HepG2 (cell line): Measurements from ENCODE around the gene ATP2A3. TPM values are rescaled to one million over a fixed set of nuclear protein-coding genes. Genes with fewer than 3 reads are reported as not detected.

Source experiments
- ARID2 ChIP-seq: sonication (generic); formaldehyde crosslinking; IDR thresholded peaks from 2 replicates; pipeline ENCODE4 v1.8.1; 2022; ENCODE audit warnings: mild to moderate bottlenecking, missing genetic modification reagents, borderline replicate concordance
- ATM ChIP-seq: fragments of 450-650 bp; IDR thresholded peaks from 2 replicates; pipeline ENCODE4 v1.7.1; 2017; ENCODE audit warnings: mild to moderate bottlenecking, borderline replicate concordance
- BCL6 ChIP-seq: IDR thresholded peaks from 2 replicates; pipeline ENCODE4 v1.6.1; 2016; ENCODE audit warnings: missing genetic modification reagents, missing compliant biosample characterization
- BRCA1 ChIP-seq: sonication (generic); formaldehyde crosslinking; IDR thresholded peaks from 2 replicates; pipeline ENCODE4 v1.4.0; 2020; ENCODE audit warnings: missing genetic modification reagents
- ELF1 ChIP-seq: sonication (generic); formaldehyde crosslinking; IDR thresholded peaks from 2 replicates; pipeline ENCODE4 v1.4.0; 2020; ENCODE audit warnings: missing genetic modification reagents
- ELF3 ChIP-seq: IDR thresholded peaks from 2 replicates; pipeline ENCODE4 v1.6.1; 2016; ENCODE audit warnings: missing genetic modification reagents, missing compliant biosample characterization
- FOXM1 ChIP-seq: sonication (generic); formaldehyde crosslinking; IDR thresholded peaks from 2 replicates; pipeline ENCODE4 v1.5.0; 2020; ENCODE audit warnings: missing genetic modification reagents
- IKZF1 ChIP-seq: fragments of 450-650 bp; IDR thresholded peaks from 2 replicates; pipeline ENCODE4 v1.7.1; 2016
- IRF2 ChIP-seq: IDR thresholded peaks from 2 replicates; pipeline ENCODE4 v1.6.1; 2018; ENCODE audit warnings: missing genetic modification reagents, missing compliant biosample characterization
- ISL2 ChIP-seq: sonication (generic); formaldehyde crosslinking; IDR thresholded peaks from 2 replicates; pipeline ENCODE4 v1.5.0; 2020; ENCODE audit warnings: missing genetic modification reagents
- NBN ChIP-seq: fragments of 450-650 bp; conservative IDR thresholded peaks from 2 replicates; pipeline ENCODE4 v1.6.1; 2017
- SETDB1 ChIP-seq: sonication (generic); formaldehyde crosslinking; IDR thresholded peaks from 2 replicates; pipeline ENCODE4 v1.5.1; 2020; ENCODE audit warnings: missing genetic modification reagents, mild to moderate bottlenecking, borderline replicate concordance
- SPEN ChIP-seq: sonication (generic); formaldehyde crosslinking; IDR thresholded peaks from 2 replicates; pipeline ENCODE4 v1.5.1; 2020; ENCODE audit warnings: low read depth, mild to moderate bottlenecking, missing genetic modification reagents
- ZFP36L1 ChIP-seq: sonication (generic); formaldehyde crosslinking; IDR thresholded peaks from 2 replicates; pipeline ENCODE4 v1.8.0; 2022; ENCODE audit warnings: mild to moderate bottlenecking, missing genetic modification reagents, moderate library complexity
- ZNF10 ChIP-seq: sonication (generic); formaldehyde crosslinking; IDR thresholded peaks from 2 replicates; pipeline ENCODE4 v1.4.0; 2020; ENCODE audit warnings: mild to moderate bottlenecking, low read depth, missing genetic modification reagents, borderline replicate concordance
- ZNF282 ChIP-seq: fragments of 450-650 bp; IDR thresholded peaks from 2 replicates; pipeline ENCODE4 v1.6.1; 2018; ENCODE audit not compliant: partially characterized antibody
- ZNF430 ChIP-seq: sonication (generic); formaldehyde crosslinking; IDR thresholded peaks from 2 replicates; pipeline ENCODE4 v1.9.0; 2021; ENCODE audit warnings: mild to moderate bottlenecking, missing genetic modification reagents
- polyA plus RNA-seq, 8 experiments: library from polyadenylated mRNA; depleted of rRNA in 3 of 8; stranded (reverse) in 7 of 8; unstranded in 1 of 8; fragments of >200 nt; fragmentation: Illumina TruSeq in 4 of 8; extraction: Trizol in 4 of 8; gene quantifications; 2 replicates each; pipeline versions ENCODE4 v1.2.1 to v1.2.3, GENCODE V29; 2011 to 2016; ENCODE audit warnings: low read depth in 4 of 8, missing spikeins in 1 of 8, mixed read lengths in 1 of 8; ENCODE audit not compliant: insufficient read depth in 1 of 8
- total RNA-seq, 5 experiments: library from RNA; depleted of rRNA; stranded (reverse); fragments of >200 nt; fragmentation: Illumina TruSeq; extraction: Trizol; gene quantifications; 2 replicates each; pipeline ENCODE4 v1.2.3, GENCODE V29; 2016; ENCODE audit warnings: low read depth in 1 of 5
- TF ChIP-seq, protein P1 (sequence below): sonication (generic); formaldehyde crosslinking; IDR thresholded peaks from 2 replicates; pipeline ENCODE4 v1.4.0; 2020; ENCODE audit warnings: mild to moderate bottlenecking, missing genetic modification reagents
- TF ChIP-seq, protein P2 (sequence below): sonication (generic); formaldehyde crosslinking; IDR thresholded peaks from 2 replicates; pipeline ENCODE4 v1.8.1; 2023; ENCODE audit warnings: missing genetic modification reagents, inconsistent platforms, borderline replicate concordance
- TF ChIP-seq, protein P3 (sequence below): sonication (generic); formaldehyde crosslinking; IDR thresholded peaks from 2 replicates; pipeline ENCODE4 v1.4.0; 2020; ENCODE audit warnings: mild to moderate bottlenecking, missing genetic modification reagents
- TF ChIP-seq, protein P4 (sequence below): sonication (generic); formaldehyde crosslinking; IDR thresholded peaks from 2 replicates; pipeline ENCODE4; 2020; ENCODE audit warnings: missing genetic modification reagents, mild to moderate bottlenecking, borderline replicate concordance
- TF ChIP-seq, protein P5 (sequence below): IDR thresholded peaks from 2 replicates; pipeline ENCODE4 v1.6.1; 2016; ENCODE audit warnings: mild to moderate bottlenecking, missing biosample characterization, missing genetic modification reagents

The ATP2A3 gene
- total and polyA plus RNA-seq, 2 of the 13 experiments (the other 11 are each of a cell fraction or from before 2014, with no cell fraction given): 0.07 TPM; not detected in 1

DNA sequence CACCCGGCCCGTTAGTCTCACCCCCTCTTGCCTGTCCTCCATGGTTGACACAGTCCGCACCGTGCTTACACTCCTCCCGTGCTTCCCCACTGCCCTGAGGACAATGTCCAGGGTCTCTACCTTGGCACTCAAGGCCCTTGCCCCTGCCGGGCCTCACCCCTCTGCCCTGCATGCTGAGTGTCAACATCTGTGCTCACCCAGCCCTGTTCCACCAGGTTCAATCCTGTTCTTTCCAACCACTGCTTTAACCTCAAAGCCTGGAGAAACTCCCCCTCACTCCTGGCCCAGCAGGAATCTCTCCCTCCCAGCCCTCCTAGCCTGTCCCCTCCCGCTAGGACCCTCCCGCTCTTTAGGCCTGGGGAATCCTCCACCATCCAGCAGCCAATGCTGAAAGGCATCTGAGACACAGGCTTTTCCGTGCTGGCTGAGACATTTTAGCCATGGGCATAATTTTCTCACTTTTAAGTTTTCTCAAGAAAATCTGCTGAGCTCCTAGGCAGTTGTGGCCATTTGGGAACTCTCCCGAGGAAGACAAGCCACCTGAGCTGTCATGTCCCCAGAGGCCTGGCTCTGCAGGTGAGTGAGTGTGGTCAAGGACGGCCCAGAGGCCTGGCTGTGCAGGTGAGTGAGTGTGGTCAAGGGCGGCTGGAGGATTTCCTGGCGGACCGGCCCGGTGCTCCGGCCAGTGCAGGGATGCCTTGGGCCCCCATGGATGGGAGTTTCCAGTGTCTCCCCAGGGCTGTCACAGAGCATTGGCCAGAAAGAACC lies 37.2 kb downstream of the ATP2A3 start (continued):
- TF ChIP-seq ATM (no peak), ZNF10 (no peak), ELF3 (CRISPR knock-in tag) (no peak), BCL6 (CRISPR knock-in tag) (no peak), ZFP36L1 (CRISPR knock-in tag) (no peak), ARID2 (CRISPR knock-in tag) (no peak), SETDB1 (CRISPR knock-in tag) (no peak), FOXM1 (CRISPR knock-in tag) (no peak), ISL2 (CRISPR knock-in tag) (no peak), ZNF430 (CRISPR knock-in tag) (no peak), IKZF1 (no peak), IRF2 (CRISPR knock-in tag) (no peak), BRCA1 (CRISPR knock-in tag) (no peak), ELF1 (CRISPR knock-in tag) (no peak), SPEN (CRISPR knock-in tag) (0 out of 2 replicates have a peak, but pooled peaks have one; percentile 3), NBN (no peak), ZNF282 (no peak)
- TF ChIP-seq, protein P1, sequence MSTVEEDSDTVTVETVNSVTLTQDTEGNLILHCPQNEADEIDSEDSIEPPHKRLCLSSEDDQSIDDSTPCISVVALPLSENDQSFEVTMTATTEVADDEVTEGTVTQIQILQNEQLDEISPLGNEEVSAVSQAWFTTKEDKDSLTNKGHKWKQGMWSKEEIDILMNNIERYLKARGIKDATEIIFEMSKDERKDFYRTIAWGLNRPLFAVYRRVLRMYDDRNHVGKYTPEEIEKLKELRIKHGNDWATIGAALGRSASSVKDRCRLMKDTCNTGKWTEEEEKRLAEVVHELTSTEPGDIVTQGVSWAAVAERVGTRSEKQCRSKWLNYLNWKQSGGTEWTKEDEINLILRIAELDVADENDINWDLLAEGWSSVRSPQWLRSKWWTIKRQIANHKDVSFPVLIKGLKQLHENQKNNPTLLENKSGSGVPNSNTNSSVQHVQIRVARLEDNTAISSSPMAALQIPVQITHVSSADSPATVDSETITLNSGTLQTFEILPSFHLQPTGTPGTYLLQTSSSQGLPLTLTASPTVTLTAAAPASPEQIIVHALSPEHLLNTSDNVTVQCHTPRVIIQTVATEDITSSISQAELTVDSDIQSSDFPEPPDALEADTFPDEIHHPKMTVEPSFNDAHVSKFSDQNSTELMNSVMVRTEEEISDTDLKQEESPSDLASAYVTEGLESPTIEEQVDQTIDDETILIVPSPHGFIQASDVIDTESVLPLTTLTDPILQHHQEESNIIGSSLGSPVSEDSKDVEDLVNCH (CRISPR knock-in tag): no peak
- TF ChIP-seq, protein P2, sequence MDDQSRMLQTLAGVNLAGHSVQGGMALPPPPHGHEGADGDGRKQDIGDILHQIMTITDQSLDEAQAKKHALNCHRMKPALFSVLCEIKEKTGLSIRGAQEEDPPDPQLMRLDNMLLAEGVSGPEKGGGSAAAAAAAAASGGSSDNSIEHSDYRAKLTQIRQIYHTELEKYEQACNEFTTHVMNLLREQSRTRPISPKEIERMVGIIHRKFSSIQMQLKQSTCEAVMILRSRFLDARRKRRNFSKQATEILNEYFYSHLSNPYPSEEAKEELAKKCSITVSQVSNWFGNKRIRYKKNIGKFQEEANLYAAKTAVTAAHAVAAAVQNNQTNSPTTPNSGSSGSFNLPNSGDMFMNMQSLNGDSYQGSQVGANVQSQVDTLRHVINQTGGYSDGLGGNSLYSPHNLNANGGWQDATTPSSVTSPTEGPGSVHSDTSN (CRISPR knock-in tag): no peak
- TF ChIP-seq, protein P3, sequence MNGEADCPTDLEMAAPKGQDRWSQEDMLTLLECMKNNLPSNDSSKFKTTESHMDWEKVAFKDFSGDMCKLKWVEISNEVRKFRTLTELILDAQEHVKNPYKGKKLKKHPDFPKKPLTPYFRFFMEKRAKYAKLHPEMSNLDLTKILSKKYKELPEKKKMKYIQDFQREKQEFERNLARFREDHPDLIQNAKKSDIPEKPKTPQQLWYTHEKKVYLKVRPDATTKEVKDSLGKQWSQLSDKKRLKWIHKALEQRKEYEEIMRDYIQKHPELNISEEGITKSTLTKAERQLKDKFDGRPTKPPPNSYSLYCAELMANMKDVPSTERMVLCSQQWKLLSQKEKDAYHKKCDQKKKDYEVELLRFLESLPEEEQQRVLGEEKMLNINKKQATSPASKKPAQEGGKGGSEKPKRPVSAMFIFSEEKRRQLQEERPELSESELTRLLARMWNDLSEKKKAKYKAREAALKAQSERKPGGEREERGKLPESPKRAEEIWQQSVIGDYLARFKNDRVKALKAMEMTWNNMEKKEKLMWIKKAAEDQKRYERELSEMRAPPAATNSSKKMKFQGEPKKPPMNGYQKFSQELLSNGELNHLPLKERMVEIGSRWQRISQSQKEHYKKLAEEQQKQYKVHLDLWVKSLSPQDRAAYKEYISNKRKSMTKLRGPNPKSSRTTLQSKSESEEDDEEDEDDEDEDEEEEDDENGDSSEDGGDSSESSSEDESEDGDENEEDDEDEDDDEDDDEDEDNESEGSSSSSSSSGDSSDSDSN (CRISPR knock-in tag): no peak
- TF ChIP-seq, protein P4, sequence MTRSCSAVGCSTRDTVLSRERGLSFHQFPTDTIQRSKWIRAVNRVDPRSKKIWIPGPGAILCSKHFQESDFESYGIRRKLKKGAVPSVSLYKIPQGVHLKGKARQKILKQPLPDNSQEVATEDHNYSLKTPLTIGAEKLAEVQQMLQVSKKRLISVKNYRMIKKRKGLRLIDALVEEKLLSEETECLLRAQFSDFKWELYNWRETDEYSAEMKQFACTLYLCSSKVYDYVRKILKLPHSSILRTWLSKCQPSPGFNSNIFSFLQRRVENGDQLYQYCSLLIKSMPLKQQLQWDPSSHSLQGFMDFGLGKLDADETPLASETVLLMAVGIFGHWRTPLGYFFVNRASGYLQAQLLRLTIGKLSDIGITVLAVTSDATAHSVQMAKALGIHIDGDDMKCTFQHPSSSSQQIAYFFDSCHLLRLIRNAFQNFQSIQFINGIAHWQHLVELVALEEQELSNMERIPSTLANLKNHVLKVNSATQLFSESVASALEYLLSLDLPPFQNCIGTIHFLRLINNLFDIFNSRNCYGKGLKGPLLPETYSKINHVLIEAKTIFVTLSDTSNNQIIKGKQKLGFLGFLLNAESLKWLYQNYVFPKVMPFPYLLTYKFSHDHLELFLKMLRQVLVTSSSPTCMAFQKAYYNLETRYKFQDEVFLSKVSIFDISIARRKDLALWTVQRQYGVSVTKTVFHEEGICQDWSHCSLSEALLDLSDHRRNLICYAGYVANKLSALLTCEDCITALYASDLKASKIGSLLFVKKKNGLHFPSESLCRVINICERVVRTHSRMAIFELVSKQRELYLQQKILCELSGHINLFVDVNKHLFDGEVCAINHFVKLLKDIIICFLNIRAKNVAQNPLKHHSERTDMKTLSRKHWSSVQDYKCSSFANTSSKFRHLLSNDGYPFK (CRISPR knock-in tag): no peak
- TF ChIP-seq, protein P5, sequence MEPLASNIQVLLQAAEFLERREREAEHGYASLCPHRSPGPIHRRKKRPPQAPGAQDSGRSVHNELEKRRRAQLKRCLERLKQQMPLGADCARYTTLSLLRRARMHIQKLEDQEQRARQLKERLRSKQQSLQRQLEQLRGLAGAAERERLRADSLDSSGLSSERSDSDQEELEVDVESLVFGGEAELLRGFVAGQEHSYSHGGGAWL: no peak
